ENCODE measurements around the gene KANK2.
A peak's percentile ranks its signal among the peaks of the same experiment; 100 is the strongest.
"Not testable (repeated sequence)": the region's sequence is repeated elsewhere in the genome, so short reads cannot be mapped to it uniquely, and the experiment has no call there.

KANK2 gene

DNA sequence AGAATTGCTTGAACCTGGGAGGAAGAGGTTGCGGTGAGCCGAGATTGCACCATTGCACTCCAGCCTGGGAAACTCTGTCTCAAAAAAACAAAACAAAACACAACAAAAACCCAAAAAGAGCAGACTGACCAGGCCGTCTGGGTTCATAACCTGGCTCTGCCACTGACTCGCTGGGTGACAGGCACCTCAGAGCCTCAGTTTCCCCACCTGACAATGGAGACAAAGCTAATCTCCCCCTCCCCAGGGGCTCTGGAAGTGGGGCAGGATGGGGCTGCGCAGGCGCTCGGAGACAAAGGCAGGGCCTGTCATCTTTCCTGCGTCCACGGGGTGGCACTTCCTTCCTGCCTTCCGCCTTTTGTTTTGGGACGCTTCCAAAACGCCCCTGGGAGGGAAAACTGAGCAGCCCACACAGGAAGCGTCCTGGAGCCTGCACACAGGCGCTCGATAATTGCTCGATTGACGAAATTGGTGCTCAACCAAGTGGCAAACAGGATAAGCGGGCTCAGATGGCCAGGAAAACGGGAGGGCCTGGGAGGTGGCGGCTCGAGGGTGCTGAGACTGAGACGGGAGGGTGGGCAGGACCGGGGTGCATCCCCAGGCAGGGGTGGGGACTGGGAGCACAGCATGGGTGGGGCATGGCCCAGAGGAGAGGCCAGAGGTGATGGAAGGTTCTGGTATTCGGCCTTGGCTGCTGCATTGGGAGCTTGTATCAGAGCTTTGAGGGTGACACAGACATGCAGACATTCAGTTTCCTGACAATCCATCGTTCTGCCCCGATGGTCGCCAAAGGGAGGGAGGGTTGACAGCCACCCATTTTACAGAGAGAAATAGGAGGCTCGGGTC, 59.6 kb downstream of the KANK2 start:
- H3K9ac ChIP-seq (ENCODE audit: low read length in 5 of 5), result peak overlapping the region in 4 of 5 donors; percentile 13 to 62 (median 53)
- peaks cover 0 to 5% (median 3%) of the 10 kb centered on the region in 5 donors for H3K36me3 ChIP-seq (ENCODE audit: control insufficient read depth in 5 of 5, insufficient read depth in 5 of 5, low read length in 5 of 5)
- H3K4me1 ChIP-seq (ENCODE audit: control insufficient read depth in 5 of 5, insufficient read depth in 5 of 5, low read length in 5 of 5), result peaks cover 9 to 48% (median 40%) of the 10 kb centered on the region in 5 donors
- no peaks in the 10 kb centered on the region for H3K27me3 ChIP-seq (ENCODE audit: control insufficient read depth in 5 of 5, insufficient read depth in 4 of 5, low read length in 5 of 5)
- no peaks in the 10 kb centered on the region for H3K9me3 ChIP-seq (ENCODE audit: control insufficient read depth in 5 of 5, low read length in 5 of 5)
- H3K4me3 ChIP-seq (ENCODE audit: low read depth in 1 of 5, low read length in 5 of 5), result peak overlapping the region; percentile 32 to 57 (median 50)
- peak overlapping the region; percentile 75 for H3K27ac ChIP-seq (ENCODE audit: low read depth, low read length)

DNA sequence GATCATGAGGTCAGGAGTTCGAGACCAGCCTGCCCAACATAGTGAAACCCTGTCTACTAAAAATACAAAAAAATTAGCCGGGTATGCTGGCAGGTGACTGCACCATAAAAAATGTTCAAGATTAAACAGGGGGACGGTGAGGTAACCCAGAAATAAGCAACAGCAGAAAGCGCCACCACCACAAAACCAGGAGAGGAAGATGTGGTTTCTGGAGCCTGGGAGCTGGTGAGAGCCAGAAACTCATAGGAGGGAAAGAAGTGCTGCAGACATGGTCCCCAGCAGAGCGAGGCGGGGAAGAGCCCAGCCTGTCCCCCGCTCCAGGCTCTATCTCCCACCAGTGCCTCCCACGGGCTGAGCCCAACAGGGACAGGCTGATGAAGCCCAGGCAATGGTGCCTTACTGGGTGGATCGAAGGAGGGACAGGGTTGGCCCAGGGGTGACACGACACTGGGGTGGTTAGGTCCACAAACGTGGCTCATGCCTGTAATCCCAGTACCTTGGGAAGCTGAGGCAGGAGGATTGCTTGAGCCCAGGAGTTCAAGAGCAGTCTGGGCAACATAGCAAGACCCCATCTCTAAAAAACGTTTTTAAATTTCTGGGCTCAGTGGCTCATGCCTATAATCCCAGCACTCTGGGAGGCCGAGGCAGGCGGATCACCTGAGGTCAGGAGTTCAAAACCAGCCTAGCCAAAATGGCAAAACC, 60.8 kb downstream of the KANK2 start:
- Histone ChIP-seq H3K9ac (ENCODE audit: low read length in 5 of 5) (no peak overlapping the region), H3K36me3 (ENCODE audit: control insufficient read depth in 5 of 5, insufficient read depth in 5 of 5, low read length in 5 of 5) (peaks cover 0 to 15% (median 11%) of the 10 kb centered on the region in 5 donors), H3K27ac (ENCODE audit: low read depth, low read length) (peak overlapping the region; percentile 75), H3K4me3 (ENCODE audit: low read depth in 1 of 5, low read length in 5 of 5) (no peak overlapping the region), H3K27me3 (ENCODE audit: control insufficient read depth in 5 of 5, insufficient read depth in 4 of 5, low read length in 5 of 5) (no peaks in the 10 kb centered on the region), H3K9me3 (ENCODE audit: control insufficient read depth in 5 of 5, low read length in 5 of 5) (no peaks in the 10 kb centered on the region), H3K4me1 (ENCODE audit: control insufficient read depth in 5 of 5, insufficient read depth in 5 of 5, low read length in 5 of 5) (peaks cover 4 to 41% (median 30%) of the 10 kb centered on the region in 5 donors)

DNA sequence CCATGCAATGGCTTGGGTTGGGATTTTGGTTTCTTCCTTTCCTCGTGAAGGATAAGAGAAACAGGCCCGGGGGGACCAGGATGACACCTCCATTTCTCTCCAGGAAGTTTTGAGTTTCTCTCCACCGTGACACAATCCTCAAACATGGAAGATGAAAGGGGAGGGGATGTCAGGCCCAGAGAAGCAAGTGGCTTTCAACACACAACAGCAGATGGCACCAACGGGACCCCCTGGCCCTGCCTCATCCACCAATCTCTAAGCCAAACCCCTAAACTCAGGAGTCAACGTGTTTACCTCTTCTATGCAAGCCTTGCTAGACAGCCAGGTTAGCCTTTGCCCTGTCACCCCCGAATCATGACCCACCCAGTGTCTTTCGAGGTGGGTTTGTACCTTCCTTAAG, 65.9 kb downstream of the KANK2 start:
- no peak overlapping the region for H3K9ac ChIP-seq (ENCODE audit: low read length in 5 of 5)
- no peaks in the 10 kb centered on the region for H3K9me3 ChIP-seq (ENCODE audit: control insufficient read depth in 5 of 5, low read length in 5 of 5)
- H3K36me3 ChIP-seq (ENCODE audit: control insufficient read depth in 5 of 5, insufficient read depth in 5 of 5, low read length in 5 of 5), result peaks cover 0 to 61% (median 46%) of the 10 kb centered on the region in 5 donors

DNA sequence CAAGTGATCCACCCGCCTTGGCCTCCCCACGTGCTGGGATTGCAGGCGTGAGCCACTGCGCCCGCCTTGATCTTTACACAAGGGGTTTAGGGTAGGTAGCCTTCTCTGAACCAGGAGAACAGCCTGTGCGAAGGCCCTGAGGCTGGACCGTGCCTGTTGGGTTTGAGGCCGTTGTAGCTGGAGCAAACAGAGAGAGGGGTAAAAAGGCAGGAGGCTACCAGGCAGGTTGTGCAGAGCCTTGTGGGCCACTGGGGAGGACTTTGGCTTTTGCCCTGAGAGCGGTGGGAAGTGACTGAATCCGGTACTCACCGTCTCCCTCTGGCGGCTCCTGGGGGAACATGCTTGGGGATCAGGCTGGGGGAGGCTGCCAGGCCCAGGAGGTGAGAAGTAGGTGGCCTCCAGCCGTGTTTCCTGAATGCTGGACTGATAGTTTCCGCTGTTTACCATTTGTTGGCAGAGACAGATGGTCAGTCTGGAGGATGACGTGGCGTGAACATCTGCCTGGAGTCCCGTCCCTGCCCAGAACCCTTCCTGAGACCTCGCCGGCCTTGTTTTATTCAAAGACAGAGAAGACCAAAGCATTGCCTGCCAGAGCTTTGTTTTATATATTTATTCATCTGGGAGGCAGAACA, 66.4 kb downstream of the KANK2 start:
- H3K36me3 ChIP-seq (ENCODE audit: control insufficient read depth in 5 of 5, insufficient read depth in 5 of 5, low read length in 5 of 5), result peaks cover 0 to 63% (median 46%) of the 10 kb centered on the region in 5 donors
- H3K9me3 ChIP-seq (ENCODE audit: control insufficient read depth in 5 of 5, low read length in 5 of 5), result no peaks in the 10 kb centered on the region
- H3K27me3 ChIP-seq (ENCODE audit: control insufficient read depth in 5 of 5, insufficient read depth in 4 of 5, low read length in 5 of 5), result no peaks in the 10 kb centered on the region
- H3K4me1 ChIP-seq (ENCODE audit: control insufficient read depth in 5 of 5, insufficient read depth in 5 of 5, low read length in 5 of 5), result peaks cover 4 to 23% (median 12%) of the 10 kb centered on the region in 5 donors
- peak overlapping the region; percentile 73 for H3K27ac ChIP-seq (ENCODE audit: low read depth, low read length)
- H3K9ac ChIP-seq (ENCODE audit: low read length in 5 of 5), result no peak overlapping the region
- no peak overlapping the region for H3K4me3 ChIP-seq (ENCODE audit: low read depth in 1 of 5, low read length in 5 of 5)

More for the DNA sequence above, 65.9 kb downstream of the KANK2 start:
- H3K4me3 ChIP-seq (ENCODE audit: low read depth in 1 of 5, low read length in 5 of 5), result no peak overlapping the region
- peaks cover 4 to 20% (median 9%) of the 10 kb centered on the region in 5 donors for H3K4me1 ChIP-seq (ENCODE audit: control insufficient read depth in 5 of 5, insufficient read depth in 5 of 5, low read length in 5 of 5)
- H3K27ac ChIP-seq (ENCODE audit: low read depth, low read length), result peak overlapping the region; percentile 73
- no peaks in the 10 kb centered on the region for H3K27me3 ChIP-seq (ENCODE audit: control insufficient read depth in 5 of 5, insufficient read depth in 4 of 5, low read length in 5 of 5)

DNA sequence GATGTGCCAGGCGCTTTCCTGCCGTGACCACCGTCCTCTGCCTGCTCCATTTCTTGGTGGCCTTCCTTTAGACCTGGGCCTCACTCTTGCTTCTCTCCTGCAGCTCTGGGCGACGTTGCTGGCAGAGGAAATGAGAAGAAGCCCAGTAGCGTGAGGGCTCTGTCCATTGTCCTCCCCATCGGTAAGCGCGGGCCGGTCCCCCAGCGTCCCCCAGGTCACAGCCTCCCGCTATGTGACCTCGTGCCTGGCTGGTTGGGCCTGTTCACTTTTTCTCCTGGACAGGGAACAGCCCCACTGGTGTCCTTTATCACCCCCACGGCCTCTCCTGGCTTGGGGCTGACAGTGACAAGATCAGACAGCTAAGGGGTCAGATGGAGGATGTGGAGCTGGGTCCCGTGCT, 69.4 kb downstream of the KANK2 start:
- Histone ChIP-seq H3K9me3 (ENCODE audit: control insufficient read depth in 5 of 5, low read length in 5 of 5) (no peaks in the 10 kb centered on the region), H3K9ac (ENCODE audit: low read length in 5 of 5) (no peak overlapping the region), H3K36me3 (ENCODE audit: control insufficient read depth in 5 of 5, insufficient read depth in 5 of 5, low read length in 5 of 5) (peaks cover 0 to 82% (median 58%) of the 10 kb centered on the region in 5 donors), H3K27ac (ENCODE audit: low read depth, low read length) (no peak overlapping the region), H3K4me3 (ENCODE audit: low read depth in 1 of 5, low read length in 5 of 5) (no peak overlapping the region), H3K4me1 (ENCODE audit: control insufficient read depth in 5 of 5, insufficient read depth in 5 of 5, low read length in 5 of 5) (peaks cover 4 to 23% (median 12%) of the 10 kb centered on the region in 5 donors), H3K27me3 (ENCODE audit: control insufficient read depth in 5 of 5, insufficient read depth in 4 of 5, low read length in 5 of 5) (no peaks in the 10 kb centered on the region)

DNA sequence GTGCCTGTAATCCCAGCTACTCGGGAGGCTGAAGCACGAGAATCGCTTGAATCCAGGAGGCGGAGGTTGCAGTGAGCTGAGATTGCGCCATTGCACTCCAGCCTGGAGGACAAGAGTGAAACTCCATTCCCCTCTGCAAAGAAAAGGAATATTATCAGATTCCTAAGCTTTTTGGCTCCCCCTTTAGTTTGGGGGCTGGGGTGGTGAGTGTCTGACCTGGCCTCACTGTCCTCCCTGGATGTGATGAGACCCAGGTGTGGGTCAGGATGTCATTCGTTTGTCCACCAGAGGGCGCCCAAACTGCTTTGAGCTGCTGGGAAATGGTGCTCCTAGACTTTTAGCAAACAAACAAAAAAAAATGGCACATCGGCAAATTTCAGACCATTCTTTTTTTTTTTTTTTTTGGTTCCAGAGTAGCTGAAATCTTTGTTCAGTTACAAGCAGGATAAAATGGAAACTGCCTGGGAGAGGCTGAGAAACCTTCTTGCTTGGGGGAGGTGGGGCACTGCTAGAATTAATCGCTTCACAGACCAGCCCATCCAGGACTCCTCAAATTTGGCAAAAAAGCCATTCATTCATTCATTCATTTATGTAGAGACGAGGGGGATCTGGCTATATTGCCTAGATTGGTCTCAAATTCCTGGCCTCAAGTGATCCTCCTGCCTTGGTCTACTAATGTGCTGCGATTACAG, 71.2 kb downstream of the KANK2 start:
- no peak overlapping the region for H3K27ac ChIP-seq (ENCODE audit: low read depth, low read length)
- H3K27me3 ChIP-seq (ENCODE audit: control insufficient read depth in 5 of 5, insufficient read depth in 4 of 5, low read length in 5 of 5), result no peaks in the 10 kb centered on the region
- H3K36me3 ChIP-seq (ENCODE audit: control insufficient read depth in 5 of 5, insufficient read depth in 5 of 5, low read length in 5 of 5), result peaks cover 0 to 74% (median 53%) of the 10 kb centered on the region in 5 donors
- H3K9ac ChIP-seq (ENCODE audit: low read length in 5 of 5), result no peak overlapping the region
- H3K9me3 ChIP-seq (ENCODE audit: control insufficient read depth in 5 of 5, low read length in 5 of 5), result no peaks in the 10 kb centered on the region
- peaks cover 4 to 15% (median 12%) of the 10 kb centered on the region in 5 donors for H3K4me1 ChIP-seq (ENCODE audit: control insufficient read depth in 5 of 5, insufficient read depth in 5 of 5, low read length in 5 of 5)
- no peak overlapping the region for H3K4me3 ChIP-seq (ENCODE audit: low read depth in 1 of 5, low read length in 5 of 5)

DNA sequence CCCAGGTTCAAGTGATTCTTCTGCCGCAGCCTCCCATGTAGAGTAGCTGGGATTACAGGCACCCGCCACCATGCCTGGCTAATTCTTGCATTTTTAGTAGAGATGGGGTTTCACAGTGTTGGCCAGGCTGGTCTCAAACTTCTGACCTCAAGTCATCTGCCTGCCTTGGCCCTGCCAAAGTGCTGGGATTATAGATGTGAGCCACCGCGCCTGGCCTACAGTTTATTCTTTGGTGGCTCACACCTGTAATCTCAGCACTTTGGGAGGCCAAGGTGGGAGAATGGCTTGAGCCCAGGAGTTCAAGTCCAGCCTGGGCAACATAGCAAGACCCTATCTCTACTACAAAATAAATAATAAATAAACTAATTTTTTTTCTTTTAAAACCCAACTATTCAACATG, 73.2 kb downstream of the KANK2 start:
- H3K9me3 ChIP-seq (ENCODE audit: control insufficient read depth in 5 of 5, low read length in 5 of 5); H3K27ac ChIP-seq (ENCODE audit: low read depth, low read length); H3K4me3 ChIP-seq (ENCODE audit: low read depth in 1 of 5, low read length in 5 of 5); H3K27me3 ChIP-seq (ENCODE audit: control insufficient read depth in 5 of 5, insufficient read depth in 4 of 5, low read length in 5 of 5); H3K9ac ChIP-seq (ENCODE audit: low read length in 5 of 5); H3K4me1 ChIP-seq (ENCODE audit: control insufficient read depth in 5 of 5, insufficient read depth in 5 of 5, low read length in 5 of 5): not testable (repeated sequence)
- peaks cover 0 to 75% (median 60%) of the 10 kb centered on the region in 5 donors for H3K36me3 ChIP-seq (ENCODE audit: control insufficient read depth in 5 of 5, insufficient read depth in 5 of 5, low read length in 5 of 5)

DNA sequence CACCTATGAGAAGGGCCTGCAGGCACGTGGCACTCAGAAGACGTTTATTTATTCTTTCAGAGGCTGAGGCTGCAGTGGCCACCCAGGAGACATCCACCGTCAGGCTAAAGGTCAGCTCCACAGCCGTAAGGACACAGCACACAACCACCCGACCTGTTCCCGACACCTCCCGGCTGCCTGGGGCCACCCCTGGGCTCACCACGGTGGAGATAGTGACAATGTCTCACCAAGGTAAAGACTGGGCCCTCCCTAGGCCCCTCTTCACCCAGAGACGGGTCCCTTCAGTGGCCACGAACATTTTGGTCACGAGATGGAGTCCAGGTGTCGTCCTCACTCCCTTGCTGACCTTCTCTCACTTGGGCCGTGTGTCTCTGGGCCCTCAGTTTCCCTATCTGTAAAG, 74.2 kb downstream of the KANK2 start:
- Histone ChIP-seq H3K36me3 (ENCODE audit: control insufficient read depth in 5 of 5, insufficient read depth in 5 of 5, low read length in 5 of 5) (peaks cover 0 to 74% (median 59%) of the 10 kb centered on the region in 5 donors), H3K27ac (ENCODE audit: low read depth, low read length) (no peak overlapping the region), H3K9ac (ENCODE audit: low read length in 5 of 5) (no peak overlapping the region), H3K27me3 (ENCODE audit: control insufficient read depth in 5 of 5, insufficient read depth in 4 of 5, low read length in 5 of 5) (no peaks in the 10 kb centered on the region), H3K4me1 (ENCODE audit: control insufficient read depth in 5 of 5, insufficient read depth in 5 of 5, low read length in 5 of 5) (peaks cover 0 to 6% (median 4%) of the 10 kb centered on the region in 5 donors), H3K4me3 (ENCODE audit: low read depth in 1 of 5, low read length in 5 of 5) (no peak overlapping the region), H3K9me3 (ENCODE audit: control insufficient read depth in 5 of 5, low read length in 5 of 5) (no peaks in the 10 kb centered on the region)

DNA sequence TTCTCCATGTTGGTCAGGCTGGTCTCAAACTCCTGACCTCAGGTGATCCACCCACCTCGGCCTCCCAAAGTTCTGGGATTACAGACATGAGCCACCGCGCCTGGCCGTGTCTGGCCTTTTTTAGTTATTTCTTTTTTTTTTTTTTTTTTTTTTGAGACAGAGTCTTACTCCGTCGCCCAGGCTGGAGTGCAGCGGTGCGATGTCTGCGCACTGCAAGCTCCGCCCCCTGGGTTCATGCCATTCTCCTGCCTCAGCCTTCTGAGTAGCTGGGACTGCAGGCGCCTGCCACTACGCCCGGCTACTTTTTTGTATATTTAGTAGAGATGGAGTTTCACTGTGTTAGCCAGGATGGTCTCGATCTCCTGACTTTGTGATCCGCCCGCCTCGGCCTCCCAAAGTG, 75.4 kb downstream of the KANK2 start:
- not testable (repeated sequence) for H3K27me3 ChIP-seq (ENCODE audit: control insufficient read depth in 5 of 5, insufficient read depth in 4 of 5, low read length in 5 of 5); H3K9me3 ChIP-seq (ENCODE audit: control insufficient read depth in 5 of 5, low read length in 5 of 5); H3K4me3 ChIP-seq (ENCODE audit: low read depth in 1 of 5, low read length in 5 of 5); H3K27ac ChIP-seq (ENCODE audit: low read depth, low read length); H3K4me1 ChIP-seq (ENCODE audit: control insufficient read depth in 5 of 5, insufficient read depth in 5 of 5, low read length in 5 of 5); H3K9ac ChIP-seq (ENCODE audit: low read length in 5 of 5)
- H3K36me3 ChIP-seq (ENCODE audit: control insufficient read depth in 5 of 5, insufficient read depth in 5 of 5, low read length in 5 of 5), result peaks cover 0 to 75% (median 61%) of the 10 kb centered on the region in 5 donors

Measured in subcutaneous abdominal adipose tissue (tissue), 5 donors.